ENCODE data around the gene RERE.

The RERE gene

GRCh38 chr1:8456308-8456912 is 361.0 kb downstream of the RERE start:
- no peak for TF ChIP-seq TEAD4 (IDR thresholded peaks at IDR 0.05)
- TF ChIP-seq YY1 (IDR thresholded peaks at IDR 0.05; ENCODE audit: low read depth) = no peak
- TF ChIP-seq FOXM1 (IDR thresholded peaks at IDR 0.05; ENCODE audit: borderline replicate concordance, low read depth) = no peak
- TF ChIP-seq USF1 (IDR thresholded peaks at IDR 0.05) = no peak
- no peak for TF ChIP-seq RAD21 (IDR thresholded peaks at IDR 0.05; ENCODE audit: low read depth)
- TF ChIP-seq CEBPB (IDR thresholded peaks at IDR 0.05) = no peak
- TF ChIP-seq EP300 (IDR thresholded peaks at IDR 0.05; ENCODE audit: borderline replicate concordance) = no peak
- TF ChIP-seq TAF1 (IDR thresholded peaks at IDR 0.05; ENCODE audit: low read depth) = no peak
- TF ChIP-seq, protein P1, sequence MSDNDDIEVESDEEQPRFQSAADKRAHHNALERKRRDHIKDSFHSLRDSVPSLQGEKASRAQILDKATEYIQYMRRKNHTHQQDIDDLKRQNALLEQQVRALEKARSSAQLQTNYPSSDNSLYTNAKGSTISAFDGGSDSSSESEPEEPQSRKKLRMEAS (IDR thresholded peaks at IDR 0.05) = no peak
- no peak for TF ChIP-seq CREB1 (IDR thresholded peaks at IDR 0.05; ENCODE audit: low read depth)
- TF ChIP-seq NFIC (IDR thresholded peaks at IDR 0.05) = no peak
- no peak for TF ChIP-seq ZBTB7A (IDR thresholded peaks at IDR 0.05; ENCODE audit: low read depth)
- TF ChIP-seq, protein P2, sequence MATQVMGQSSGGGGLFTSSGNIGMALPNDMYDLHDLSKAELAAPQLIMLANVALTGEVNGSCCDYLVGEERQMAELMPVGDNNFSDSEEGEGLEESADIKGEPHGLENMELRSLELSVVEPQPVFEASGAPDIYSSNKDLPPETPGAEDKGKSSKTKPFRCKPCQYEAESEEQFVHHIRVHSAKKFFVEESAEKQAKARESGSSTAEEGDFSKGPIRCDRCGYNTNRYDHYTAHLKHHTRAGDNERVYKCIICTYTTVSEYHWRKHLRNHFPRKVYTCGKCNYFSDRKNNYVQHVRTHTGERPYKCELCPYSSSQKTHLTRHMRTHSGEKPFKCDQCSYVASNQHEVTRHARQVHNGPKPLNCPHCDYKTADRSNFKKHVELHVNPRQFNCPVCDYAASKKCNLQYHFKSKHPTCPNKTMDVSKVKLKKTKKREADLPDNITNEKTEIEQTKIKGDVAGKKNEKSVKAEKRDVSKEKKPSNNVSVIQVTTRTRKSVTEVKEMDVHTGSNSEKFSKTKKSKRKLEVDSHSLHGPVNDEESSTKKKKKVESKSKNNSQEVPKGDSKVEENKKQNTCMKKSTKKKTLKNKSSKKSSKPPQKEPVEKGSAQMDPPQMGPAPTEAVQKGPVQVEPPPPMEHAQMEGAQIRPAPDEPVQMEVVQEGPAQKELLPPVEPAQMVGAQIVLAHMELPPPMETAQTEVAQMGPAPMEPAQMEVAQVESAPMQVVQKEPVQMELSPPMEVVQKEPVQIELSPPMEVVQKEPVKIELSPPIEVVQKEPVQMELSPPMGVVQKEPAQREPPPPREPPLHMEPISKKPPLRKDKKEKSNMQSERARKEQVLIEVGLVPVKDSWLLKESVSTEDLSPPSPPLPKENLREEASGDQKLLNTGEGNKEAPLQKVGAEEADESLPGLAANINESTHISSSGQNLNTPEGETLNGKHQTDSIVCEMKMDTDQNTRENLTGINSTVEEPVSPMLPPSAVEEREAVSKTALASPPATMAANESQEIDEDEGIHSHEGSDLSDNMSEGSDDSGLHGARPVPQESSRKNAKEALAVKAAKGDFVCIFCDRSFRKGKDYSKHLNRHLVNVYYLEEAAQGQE (IDR thresholded peaks at IDR 0.05; ENCODE audit: low read depth) = no peak

DNA sequence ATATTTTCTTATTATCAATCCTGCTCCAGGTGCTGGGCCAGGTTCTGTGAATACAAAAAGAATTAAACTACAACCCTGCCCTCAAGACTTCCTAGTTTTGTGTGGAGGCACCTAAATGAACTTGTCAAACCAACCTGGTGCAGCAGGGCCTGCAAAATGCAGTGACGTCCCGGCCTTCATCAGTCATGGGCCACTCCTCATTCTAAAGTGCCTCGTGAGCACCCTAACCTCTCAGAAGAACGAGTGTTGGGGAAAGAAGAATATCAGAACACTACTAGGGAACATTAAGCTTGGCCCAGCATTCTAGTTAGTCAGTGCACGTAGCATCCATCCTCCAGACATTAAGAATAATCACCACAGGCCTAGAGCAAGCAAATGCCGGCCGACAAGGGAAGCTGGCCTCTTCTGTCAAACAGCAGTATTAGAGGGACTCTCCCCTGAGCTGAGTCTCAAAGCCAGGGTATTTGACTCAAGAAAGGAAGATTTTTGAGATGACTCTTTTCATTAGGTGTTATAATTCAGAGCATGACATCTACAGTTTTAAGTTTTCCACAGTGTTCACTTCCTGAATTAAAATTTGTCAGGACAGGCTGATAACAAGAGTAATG is 361.6 kb downstream of the RERE start:
- TF ChIP-seq USF1 (IDR thresholded peaks at IDR 0.05) = no peak
- TF ChIP-seq CEBPB (IDR thresholded peaks at IDR 0.05) = no peak
- TF ChIP-seq CREB1 (IDR thresholded peaks at IDR 0.05; ENCODE audit: low read depth) = no peak
- TF ChIP-seq EGR1 (IDR thresholded peaks at IDR 0.05) = no peak
- TF ChIP-seq FOXM1 (IDR thresholded peaks at IDR 0.05; ENCODE audit: borderline replicate concordance, low read depth) = no peak
- TF ChIP-seq EP300 (IDR thresholded peaks at IDR 0.05; ENCODE audit: borderline replicate concordance) = no peak
- TF ChIP-seq YY1 (IDR thresholded peaks at IDR 0.05; ENCODE audit: low read depth) = no peak
- TF ChIP-seq TEAD4 (IDR thresholded peaks at IDR 0.05) = no peak

GRCh38 chr1:8450312-8450711 is 367.1 kb downstream of the RERE start:
- TF ChIP-seq CEBPB (IDR thresholded peaks at IDR 0.05) (no peak), RAD21 (IDR thresholded peaks at IDR 0.05; ENCODE audit: low read depth) (no peak), TEAD4 (IDR thresholded peaks at IDR 0.05) (no peak)

GRCh38 chr1:8448911-8449661 is 368.4 kb downstream of the RERE start:
- TF ChIP-seq TCF12 (IDR thresholded peaks at IDR 0.05; ENCODE audit: low read depth) (no peak), RAD21 (IDR thresholded peaks at IDR 0.05; ENCODE audit: low read depth) (no peak), FOXM1 (IDR thresholded peaks at IDR 0.05; ENCODE audit: borderline replicate concordance, low read depth) (no peak), ZBTB7A (IDR thresholded peaks at IDR 0.05; ENCODE audit: low read depth) (no peak), TAF1 (IDR thresholded peaks at IDR 0.05; ENCODE audit: low read depth) (no peak), NFIC (IDR thresholded peaks at IDR 0.05) (no peak), CREB1 (IDR thresholded peaks at IDR 0.05; ENCODE audit: low read depth) (no peak)
- TF ChIP-seq, protein P2 (IDR thresholded peaks at IDR 0.05; ENCODE audit: low read depth) = no peak
- TF ChIP-seq, protein P1 (IDR thresholded peaks at IDR 0.05) = no peak

GRCh38 chr1:8447616-8448150 is 369.8 kb downstream of the RERE start:
- TF ChIP-seq CEBPB (IDR thresholded peaks at IDR 0.05) (no peak), TAF1 (IDR thresholded peaks at IDR 0.05; ENCODE audit: low read depth) (no peak), YY1 (IDR thresholded peaks at IDR 0.05; ENCODE audit: low read depth) (no peak), USF1 (IDR thresholded peaks at IDR 0.05) (no peak), EP300 (IDR thresholded peaks at IDR 0.05; ENCODE audit: borderline replicate concordance) (no peak), TEAD4 (IDR thresholded peaks at IDR 0.05) (no peak), ZBTB7A (IDR thresholded peaks at IDR 0.05; ENCODE audit: low read depth) (no peak), FOXM1 (IDR thresholded peaks at IDR 0.05; ENCODE audit: borderline replicate concordance, low read depth) (no peak), RAD21 (IDR thresholded peaks at IDR 0.05; ENCODE audit: low read depth) (no peak), CREB1 (IDR thresholded peaks at IDR 0.05; ENCODE audit: low read depth) (no peak), EGR1 (IDR thresholded peaks at IDR 0.05) (no peak), NFIC (IDR thresholded peaks at IDR 0.05) (no peak), TCF12 (IDR thresholded peaks at IDR 0.05; ENCODE audit: low read depth) (no peak)
- TF ChIP-seq, protein P1 (IDR thresholded peaks at IDR 0.05) = no peak
- TF ChIP-seq, protein P2 (IDR thresholded peaks at IDR 0.05; ENCODE audit: low read depth) = no peak

All from Ishikawa (cell line).